Globus pallidus (tissue), 1 donor: ENCODE measurements around the gene ADIPOQ.
"Not testable (repeated sequence)": the region's sequence is repeated elsewhere in the genome, so short reads cannot be mapped to it uniquely, and the experiment has no call there.

Experiments used
- DNase-seq: peaks from one replicate; pipeline ENCODE4 v3.0.0-alpha.2; 2015; ENCODE audit warnings: low spot score

ADIPOQ gene

GRCh38 chr3:186907075-186907474 is 64.6 kb downstream of the ADIPOQ start:
- DNase-seq, result not testable (repeated sequence)
